Spleen (tissue), 7 donors: Measurements from ENCODE around the gene ORMDL2.

ENCODE experiments used
- POLR2A ChIP-seq, 3 donors: fragments of 450-650 bp; IDR thresholded peaks; one replicate each; pipeline ENCODE4 v1.5.1; 2017; ENCODE audit warnings: antibody characterized with exemption in 3 of 3, mild to moderate bottlenecking in 1 of 3
- POLR2AphosphoS5 ChIP-seq, 3 donors: sonication (generic); formaldehyde crosslinking; IDR thresholded peaks; one replicate each; pipeline ENCODE4 v1.5.1; 2017; ENCODE audit warnings: antibody characterized with exemption in 3 of 3
- TF ChIP-seq, protein P1 (sequence below), 11 experiments: fragments of 200-600 bp in 7 of 11; fragments of 450-650 bp in 4 of 11; sonication (generic) in 4 of 11; IDR thresholded peaks in 8 of 11; conservative IDR thresholded peaks in 3 of 11; 1 replicate in 7 of 11; 2 replicates in 4 of 11; pipeline versions ENCODE4 v1.4.0 to v1.8.0; 2016 to 2021; ENCODE audit warnings: antibody characterized with exemption in 11 of 11, inconsistent platforms in 4 of 11, mild to moderate bottlenecking in 1 of 11
- donor health status: DM: no; HTN: no; CAD: no; lungs with moderate emphysema.
- donor health status: DM: no; HTN: no; CAD: no.
- donor health status: DM: no; HTN: no; CAD: no.

- TF ChIP-seq, protein P1, sequence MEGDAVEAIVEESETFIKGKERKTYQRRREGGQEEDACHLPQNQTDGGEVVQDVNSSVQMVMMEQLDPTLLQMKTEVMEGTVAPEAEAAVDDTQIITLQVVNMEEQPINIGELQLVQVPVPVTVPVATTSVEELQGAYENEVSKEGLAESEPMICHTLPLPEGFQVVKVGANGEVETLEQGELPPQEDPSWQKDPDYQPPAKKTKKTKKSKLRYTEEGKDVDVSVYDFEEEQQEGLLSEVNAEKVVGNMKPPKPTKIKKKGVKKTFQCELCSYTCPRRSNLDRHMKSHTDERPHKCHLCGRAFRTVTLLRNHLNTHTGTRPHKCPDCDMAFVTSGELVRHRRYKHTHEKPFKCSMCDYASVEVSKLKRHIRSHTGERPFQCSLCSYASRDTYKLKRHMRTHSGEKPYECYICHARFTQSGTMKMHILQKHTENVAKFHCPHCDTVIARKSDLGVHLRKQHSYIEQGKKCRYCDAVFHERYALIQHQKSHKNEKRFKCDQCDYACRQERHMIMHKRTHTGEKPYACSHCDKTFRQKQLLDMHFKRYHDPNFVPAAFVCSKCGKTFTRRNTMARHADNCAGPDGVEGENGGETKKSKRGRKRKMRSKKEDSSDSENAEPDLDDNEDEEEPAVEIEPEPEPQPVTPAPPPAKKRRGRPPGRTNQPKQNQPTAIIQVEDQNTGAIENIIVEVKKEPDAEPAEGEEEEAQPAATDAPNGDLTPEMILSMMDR (IDR thresholded peaks at IDR 0.05 in 8 of 11, conservative IDR thresholded peaks at IDR 0.05 in 3 of 11), result no peak
- no peak for TF ChIP-seq POLR2A (IDR thresholded peaks at IDR 0.05)
- no peak for TF ChIP-seq POLR2AphosphoS5 (IDR thresholded peaks at IDR 0.05)
Observed at GRCh38 chr12:55831447-55831815, 13.6 kb downstream of the ORMDL2 start.
